Effector memory CD4-positive, alpha-beta T cell (primary cell): Measurements from ENCODE around the gene PHACTR3.

Source experiments
- DNase-seq, 3 donors: peaks; one replicate each; pipeline ENCODE4 v3.0.0-alpha.2; 2020
- H3K27ac ChIP-seq: 2 replicates; pipeline ENCODE4 v1.7.0; 2013; ENCODE audit warnings: mild to moderate bottlenecking, low read length, moderate library complexity; ENCODE audit not compliant: insufficient read depth, poor library complexity, severe bottlenecking
- H3K27me3 ChIP-seq: replicated peaks from 2 replicates; pipeline ENCODE4 v1.7.0; 2013; ENCODE audit warnings: mild to moderate bottlenecking, low read length; ENCODE audit not compliant: insufficient read depth, control insufficient read depth, poor library complexity, severe bottlenecking
- H3K36me3 ChIP-seq: 2 replicates; pipeline ENCODE4 v1.7.0; 2013; ENCODE audit warnings: mild to moderate bottlenecking, low read length, moderate library complexity; ENCODE audit not compliant: control insufficient read depth, insufficient read depth
- H3K4me1 ChIP-seq: 2 replicates; pipeline ENCODE4 v1.7.0; 2013; ENCODE audit warnings: low read length, mild to moderate bottlenecking; ENCODE audit not compliant: control insufficient read depth, insufficient read depth, poor library complexity, severe bottlenecking
- H3K4me3 ChIP-seq: 2 replicates; pipeline ENCODE4 v1.7.0; 2013; ENCODE audit warnings: low read length, low read depth, mild to moderate bottlenecking; ENCODE audit not compliant: insufficient read depth, poor library complexity, severe bottlenecking
- H3K9me3 ChIP-seq: 2 replicates; pipeline ENCODE4 v1.7.0; 2013; ENCODE audit warnings: mild to moderate bottlenecking, low read length, moderate library complexity; ENCODE audit not compliant: control insufficient read depth

PHACTR3 gene

DNA sequence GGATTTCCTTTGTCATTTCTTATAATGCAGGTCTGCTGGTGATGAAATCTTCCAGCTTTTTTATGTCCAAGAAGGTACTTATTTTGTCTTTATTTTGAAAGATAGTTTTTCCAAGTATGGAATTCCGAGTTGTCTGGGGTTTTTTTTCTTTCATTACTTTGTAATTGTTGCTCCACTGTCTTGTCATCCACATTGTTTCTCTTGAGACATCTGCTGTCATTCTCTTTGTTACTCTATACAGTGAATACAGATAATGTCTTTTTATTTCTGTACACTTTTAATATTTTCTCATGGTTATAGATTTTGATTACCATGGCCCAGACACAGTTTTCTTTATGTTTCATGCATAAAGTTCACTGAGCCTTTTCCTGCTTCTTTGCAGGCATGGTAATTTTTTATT, 196.0 kb downstream of the PHACTR3 start:
- H3K27ac ChIP-seq = no peak overlapping the region
- H3K9me3 ChIP-seq = peaks cover 5% of the 10 kb centered on the region
- H3K36me3 ChIP-seq = no peaks in the 10 kb centered on the region
- H3K4me3 ChIP-seq = no peak overlapping the region
- H3K4me1 ChIP-seq = no peaks in the 10 kb centered on the region
- H3K27me3 ChIP-seq = no peaks in the 10 kb centered on the region
- no peak for DNase-seq

DNA sequence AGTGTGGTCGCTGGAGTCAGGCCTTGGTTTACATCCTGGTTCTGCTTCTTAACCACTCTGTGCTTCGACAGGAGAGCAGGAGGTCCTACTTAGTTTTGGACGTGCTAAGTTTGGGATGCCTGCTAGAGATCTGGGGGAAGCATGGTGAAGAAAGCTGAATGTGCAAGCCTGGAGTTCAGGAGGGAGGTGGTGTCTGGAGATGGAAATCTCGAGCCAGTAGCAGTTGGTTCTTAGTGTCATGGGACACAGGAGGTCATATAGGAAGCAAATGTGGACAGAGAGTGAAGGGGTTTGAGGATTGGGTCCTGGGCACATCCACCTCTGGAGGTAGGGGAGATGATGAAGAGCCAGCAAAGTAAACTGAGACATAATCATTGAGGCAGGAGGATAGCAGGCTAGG, 197.7 kb downstream of the PHACTR3 start:
- H3K9me3 ChIP-seq = peaks cover 5% of the 10 kb centered on the region
- H3K4me3 ChIP-seq = no peak overlapping the region
- H3K27ac ChIP-seq = no peak overlapping the region
- no peaks in the 10 kb centered on the region for H3K36me3 ChIP-seq
- no peak for DNase-seq
- no peaks in the 10 kb centered on the region for H3K4me1 ChIP-seq
- no peaks in the 10 kb centered on the region for H3K27me3 ChIP-seq

DNA sequence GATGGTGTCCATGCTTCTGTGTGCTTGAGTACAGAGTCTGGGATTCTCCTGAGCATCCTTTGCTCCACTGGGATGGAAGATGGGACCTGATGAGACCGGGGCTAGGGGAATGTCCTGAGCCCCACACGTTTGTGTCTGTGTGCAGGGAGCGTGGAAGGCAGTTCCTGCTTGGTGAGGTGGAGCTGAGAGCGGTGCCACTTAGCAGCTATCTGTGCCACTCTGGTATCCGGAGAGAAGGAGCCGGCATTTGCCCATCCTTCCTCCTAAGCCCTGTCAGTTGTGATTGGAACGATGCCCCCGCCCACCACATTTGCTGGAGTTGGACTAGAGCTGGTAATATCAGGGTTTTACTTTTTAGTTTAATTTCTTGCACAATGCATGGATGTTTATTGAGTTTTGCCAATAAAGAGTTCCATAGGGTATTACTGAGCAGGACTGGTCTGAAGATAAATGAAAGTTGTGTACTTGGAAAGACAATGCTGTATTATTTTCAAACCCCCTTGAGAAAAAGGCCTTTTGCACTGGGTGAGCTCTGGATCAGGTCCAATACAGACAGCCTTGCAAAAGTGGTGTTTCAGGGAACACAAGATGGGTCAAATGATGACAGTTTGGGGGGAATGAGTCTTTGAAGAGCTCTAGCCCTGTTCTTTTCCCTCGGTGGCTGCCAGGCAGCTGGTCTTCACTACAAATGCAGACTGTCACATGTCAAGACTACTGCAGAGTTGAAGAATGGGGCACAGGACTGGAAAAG, 198.3 kb downstream of the PHACTR3 start:
- no peak for DNase-seq
- Histone ChIP-seq H3K36me3 (no peaks in the 10 kb centered on the region), H3K27ac (no peak overlapping the region), H3K4me3 (no peak overlapping the region), H3K9me3 (peaks cover 5% of the 10 kb centered on the region), H3K27me3 (no peaks in the 10 kb centered on the region), H3K4me1 (no peaks in the 10 kb centered on the region)

DNA sequence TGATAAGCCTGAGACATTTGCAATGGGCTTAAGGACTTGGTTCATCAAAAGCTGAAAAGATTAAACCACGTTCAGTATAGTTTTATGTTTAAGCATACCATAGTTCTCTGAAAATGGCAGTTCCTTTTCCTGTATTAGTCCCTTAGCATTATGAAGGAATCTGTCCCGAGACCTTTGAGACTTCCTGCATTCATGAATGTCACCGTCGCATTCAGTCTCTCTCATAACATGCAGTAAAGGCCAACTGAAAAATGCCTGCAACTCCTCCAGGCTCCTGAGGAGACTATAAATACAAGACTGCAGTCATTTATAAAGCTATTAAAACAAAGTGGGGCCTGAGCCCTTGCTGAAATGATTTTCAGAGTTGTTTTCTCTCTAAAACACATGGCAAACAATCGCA, 200.0 kb downstream of the PHACTR3 start:
- Histone ChIP-seq H3K9me3 (peaks cover 5% of the 10 kb centered on the region), H3K27ac (no peak overlapping the region), H3K4me3 (no peak overlapping the region), H3K27me3 (no peaks in the 10 kb centered on the region), H3K4me1 (no peaks in the 10 kb centered on the region), H3K36me3 (no peaks in the 10 kb centered on the region)
- no peak for DNase-seq

DNA sequence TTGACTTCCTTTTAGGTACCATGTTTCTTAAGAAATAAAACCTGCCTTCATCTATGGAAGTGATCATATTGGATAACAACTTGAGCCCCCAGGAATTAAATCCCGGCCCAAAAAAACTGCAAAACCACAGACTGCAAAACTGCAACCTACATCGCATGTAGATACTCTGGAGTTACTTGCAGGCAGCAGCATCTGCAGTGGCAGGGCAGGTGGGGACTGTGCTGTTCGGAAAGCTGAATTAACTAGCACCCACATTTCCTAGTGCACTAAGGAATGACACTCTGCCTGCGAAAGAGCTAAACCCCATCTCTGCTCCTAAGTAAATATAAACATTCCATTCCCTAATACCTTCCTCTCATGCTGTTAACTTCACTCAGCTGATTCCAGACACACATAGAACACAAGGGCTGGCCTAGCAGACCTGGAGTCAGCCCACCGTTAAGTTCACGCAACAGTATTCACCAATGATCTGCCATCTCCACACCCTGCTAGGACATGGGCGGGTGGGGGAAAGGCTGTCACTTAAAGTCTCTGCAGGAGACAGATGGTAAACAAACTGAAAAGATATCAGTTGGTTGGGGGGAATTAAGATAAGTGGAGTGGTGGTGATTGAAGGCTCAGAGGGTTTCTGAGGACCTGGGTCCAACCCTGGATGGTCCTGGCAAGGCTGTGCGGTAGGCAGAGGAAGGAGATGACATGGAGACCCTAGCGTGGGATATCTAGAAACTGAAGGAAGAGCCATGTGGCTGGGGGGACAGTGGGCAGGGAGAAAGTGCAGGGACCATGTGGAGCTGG, 200.7 kb downstream of the PHACTR3 start:
- H3K4me3 ChIP-seq = no peak overlapping the region
- no peak overlapping the region for H3K27ac ChIP-seq
- no peaks in the 10 kb centered on the region for H3K27me3 ChIP-seq
- peaks cover 5% of the 10 kb centered on the region for H3K9me3 ChIP-seq
- no peaks in the 10 kb centered on the region for H3K36me3 ChIP-seq
- DNase-seq = no peak
- no peaks in the 10 kb centered on the region for H3K4me1 ChIP-seq

DNA sequence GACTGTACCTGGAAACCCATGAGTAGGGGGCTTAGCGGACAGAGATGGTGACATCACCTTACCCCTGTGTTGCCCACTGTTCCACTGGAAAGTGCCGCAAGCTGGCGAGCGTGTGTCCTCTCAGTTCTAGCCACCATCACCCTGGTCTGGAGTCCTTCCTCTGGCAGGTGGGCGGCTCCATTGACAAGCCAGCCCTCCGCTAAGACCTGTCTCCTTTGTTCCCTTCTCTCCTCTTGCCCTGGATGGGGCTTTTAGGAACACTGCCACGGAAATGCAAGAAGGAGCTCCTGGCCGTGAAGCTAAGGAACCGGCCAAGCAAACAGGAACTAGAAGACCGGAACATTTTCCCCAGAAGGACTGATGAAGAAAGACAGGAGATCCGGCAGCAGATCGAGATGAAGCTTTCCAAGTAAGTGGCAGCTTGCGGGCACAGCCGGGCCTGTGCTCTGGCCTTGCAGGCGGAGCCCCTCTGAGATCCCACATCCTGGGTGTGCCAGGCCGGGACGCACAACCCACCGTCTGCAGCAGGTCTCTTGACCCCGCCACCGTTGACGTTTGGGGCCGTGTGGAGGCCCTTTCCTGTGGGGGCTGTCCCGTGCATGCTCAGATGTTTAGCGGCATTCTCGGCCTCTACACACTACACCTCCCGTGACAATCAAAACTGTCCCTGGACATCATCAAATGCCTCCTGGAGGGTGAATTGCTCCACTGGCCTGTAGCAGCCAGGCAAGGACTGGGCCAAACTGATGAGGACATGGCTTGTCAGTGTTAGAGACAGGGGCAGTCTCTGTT, 201.6 kb downstream of the PHACTR3 start:
- Histone ChIP-seq H3K36me3 (no peaks in the 10 kb centered on the region), H3K27me3 (no peaks in the 10 kb centered on the region), H3K4me3 (no peak overlapping the region), H3K27ac (no peak overlapping the region), H3K4me1 (no peaks in the 10 kb centered on the region), H3K9me3 (peaks cover under 1% of the 10 kb centered on the region)
- no peak for DNase-seq

DNA sequence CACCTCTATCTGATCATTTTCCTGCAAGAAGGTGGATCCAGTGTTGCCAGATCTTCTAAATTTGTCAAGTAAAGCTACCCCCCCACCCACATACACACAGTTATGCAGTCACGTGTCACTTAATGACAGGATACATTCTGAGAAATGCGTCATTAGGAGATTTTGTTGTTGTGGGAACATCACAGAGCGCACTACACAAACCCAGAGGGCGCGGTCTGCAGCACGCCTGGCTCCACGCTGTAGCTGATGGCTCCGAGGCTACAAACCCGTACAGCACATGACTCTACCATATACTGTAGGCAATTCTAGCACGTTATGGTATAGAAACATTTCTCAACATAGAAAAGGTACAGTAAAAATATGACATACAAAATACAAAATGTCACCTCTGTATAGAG, 202.2 kb downstream of the PHACTR3 start:
- H3K27me3 ChIP-seq = no peaks in the 10 kb centered on the region
- DNase-seq = no peak
- no peaks in the 10 kb centered on the region for H3K4me1 ChIP-seq
- H3K36me3 ChIP-seq = no peaks in the 10 kb centered on the region
- no peak overlapping the region for H3K27ac ChIP-seq
- H3K9me3 ChIP-seq = no peaks in the 10 kb centered on the region
- H3K4me3 ChIP-seq = no peak overlapping the region

DNA sequence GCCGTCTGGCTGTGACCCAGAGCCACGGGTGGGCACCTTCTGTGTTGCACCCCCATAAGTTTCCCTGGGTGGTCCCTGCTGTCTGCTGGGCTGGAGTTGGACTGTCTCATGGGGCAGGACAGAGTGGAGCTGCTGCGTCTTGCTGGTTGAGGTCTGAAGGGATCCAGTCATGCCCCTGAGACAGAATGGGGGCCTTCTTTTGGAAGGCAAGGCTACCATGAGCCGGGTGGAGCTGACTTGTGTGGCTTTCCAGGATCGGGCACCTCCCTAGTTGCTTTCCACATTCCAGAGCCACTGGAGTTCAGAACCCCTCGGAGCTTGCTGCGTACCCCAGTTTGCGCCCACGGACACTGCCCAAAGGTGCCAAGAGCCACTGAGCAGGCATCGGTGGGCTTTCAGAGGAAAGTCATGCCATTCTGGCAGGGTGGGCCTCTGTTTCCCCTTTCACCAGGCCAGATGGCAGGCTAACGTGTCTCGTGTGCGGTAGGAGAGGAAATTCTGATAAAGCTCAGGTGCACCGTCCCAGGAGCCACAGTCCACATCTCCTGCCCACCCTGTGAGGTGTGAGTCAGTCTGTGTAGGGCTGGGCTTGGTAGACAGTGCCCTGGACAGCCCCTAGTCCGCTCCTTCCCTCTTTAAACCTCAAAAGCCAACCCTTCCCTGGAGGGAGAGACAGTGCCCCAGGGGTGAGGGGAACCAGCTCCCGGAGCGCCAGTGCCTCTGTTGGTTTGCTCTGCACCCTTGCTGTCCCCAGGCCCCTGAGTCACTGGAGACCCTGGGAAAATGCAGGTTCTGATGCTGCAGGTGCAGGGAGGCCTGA, 203.8 kb downstream of the PHACTR3 start:
- DNase-seq = no peak
- no peaks in the 10 kb centered on the region for H3K36me3 ChIP-seq
- H3K27me3 ChIP-seq = no peaks in the 10 kb centered on the region
- H3K27ac ChIP-seq = no peak overlapping the region
- no peak overlapping the region for H3K4me3 ChIP-seq
- no peaks in the 10 kb centered on the region for H3K9me3 ChIP-seq
- H3K4me1 ChIP-seq = no peaks in the 10 kb centered on the region

DNA sequence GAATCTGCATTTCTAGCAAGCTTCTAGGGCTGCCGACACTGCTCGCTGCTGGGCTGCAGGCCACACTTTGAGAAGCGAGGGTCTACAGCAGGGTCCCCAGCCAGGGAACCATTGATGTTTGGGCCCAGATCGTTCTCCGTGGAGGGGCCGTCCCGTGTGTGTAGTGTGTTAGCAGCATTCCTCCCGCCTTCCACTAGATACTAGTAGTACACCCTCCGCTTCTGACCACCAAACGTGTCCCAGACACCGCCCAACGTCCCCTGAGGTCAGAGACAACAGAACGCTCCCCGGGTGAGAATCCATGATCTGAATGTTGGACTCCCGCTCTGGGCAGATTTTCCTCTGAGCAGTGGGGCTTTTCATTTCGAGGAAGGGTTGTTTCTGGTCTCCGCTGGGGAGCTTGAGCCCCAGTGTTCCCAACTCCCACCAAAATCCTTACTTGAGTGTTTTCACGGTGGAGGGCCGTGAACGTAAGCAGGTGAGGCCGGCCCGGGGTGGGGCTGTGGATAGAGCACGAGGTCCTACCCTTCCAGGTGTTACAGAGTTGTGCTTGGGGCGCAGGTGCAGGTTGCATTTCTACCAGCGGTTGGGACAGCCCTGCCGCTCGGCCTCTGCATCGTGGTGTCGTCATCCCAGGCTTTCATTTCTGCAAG, 204.5 kb downstream of the PHACTR3 start:
- no peaks in the 10 kb centered on the region for H3K9me3 ChIP-seq
- no peak overlapping the region for H3K27ac ChIP-seq
- no peaks in the 10 kb centered on the region for H3K4me1 ChIP-seq
- no peak for DNase-seq
- no peaks in the 10 kb centered on the region for H3K27me3 ChIP-seq
- H3K4me3 ChIP-seq = no peak overlapping the region
- no peaks in the 10 kb centered on the region for H3K36me3 ChIP-seq
